Thyroid gland (tissue), 4 donors: ENCODE data around the gene EIF4E3. TPM values are rescaled to one million over a fixed set of nuclear protein-coding genes. Genes with fewer than 3 reads are reported as not detected.

ENCODE experiments used
- DNase-seq, 2 donors: peaks; one replicate each; pipeline ENCODE4 v3.0.0-alpha.2; 2019
- H3K27ac ChIP-seq, 3 donors: fragments of 200-600 bp; sonication (generic); 1 replicate in 2 of 3; 2 replicates in 1 of 3; pipeline ENCODE4 v1.5.1; 2016 to 2019; ENCODE audit warnings: mild to moderate bottlenecking in 1 of 3, moderate library complexity in 1 of 3
- H3K27me3 ChIP-seq: fragments of 200-600 bp; sonication (generic); one replicate; pipeline ENCODE4 v1.5.1; 2019
- H3K36me3 ChIP-seq, 2 donors: fragments of 200-600 bp; sonication (generic); one replicate each; pipeline ENCODE4 v1.5.1; 2016 to 2019
- H3K4me1 ChIP-seq, 2 donors: fragments of 200-600 bp; sonication (generic); one replicate each; pipeline ENCODE4 v1.5.1; 2017 to 2019
- H3K4me3 ChIP-seq, 3 donors: fragments of 200-600 bp; sonication (generic); replicated peaks in 1 of 3; 1 replicate in 2 of 3; 2 replicates in 1 of 3; pipeline ENCODE4 v1.5.1; 2016; ENCODE audit warnings: mild to moderate bottlenecking in 1 of 3
- H3K9me3 ChIP-seq: fragments of 200-600 bp; sonication (generic); one replicate; pipeline ENCODE4 v1.5.1; 2017
- CTCF ChIP-seq, 6 experiments: fragments of 200-600 bp in 3 of 6; fragments of 450-650 bp in 3 of 6; sonication (generic) in 3 of 6; IDR thresholded peaks; one replicate each; pipeline ENCODE4 v1.5.1; 2016 to 2019; ENCODE audit warnings: antibody characterized with exemption in 6 of 6, mild to moderate bottlenecking in 2 of 6, inconsistent platforms in 1 of 6, moderate library complexity in 1 of 6
- POLR2A ChIP-seq, 2 donors: fragments of 450-650 bp; IDR thresholded peaks; one replicate each; pipeline ENCODE4 v1.6.1; 2017; ENCODE audit warnings: antibody characterized with exemption in 2 of 2, mild to moderate bottlenecking in 2 of 2, moderate library complexity in 1 of 2
- WGBS, 2 donors: methylation state at CpG; one replicate each; pipeline ENCODE4 v1.1.5; 2017; 5-methylcytosine and 5-hydroxymethylcytosine counted together
- intact Hi-C: fragments of 100-400 bp; cut with DNase I; formaldehyde crosslinking; loops from one replicate; pipeline ENCODE4 v1.15.1; 2023
- total RNA-seq, 4 donors: library from RNA; depleted of rRNA; stranded (reverse); fragments of >200 nt; gene quantifications; one replicate each; pipeline ENCODE4 v1.2.3, GENCODE V29; 2016

Gene EIF4E3
- total RNA-seq, 4 donors from 2014 or later, result 18.4 to 26.6 (median 26.0) TPM

- Histone ChIP-seq H3K27ac (no peak overlapping the region), H3K4me3 (no peak overlapping the region), H3K36me3 (no peaks in the 10 kb centered on the region), H3K27me3 (no peaks in the 10 kb centered on the region), H3K4me1 (peaks cover 6 to 19% of the 10 kb centered on the region in 2 donors), H3K9me3 (no peaks in the 10 kb centered on the region)
- intact Hi-C loops, result loop anchor here (2.0 kb wide), 1 partner anchor 1103 kb away; no protein-coding TSS in a partner anchor
- WGBS, 2 donors, result 82 to 83% methylated on average over 6 of the region's 6 CpGs
- TF ChIP-seq POLR2A (IDR thresholded peaks at IDR 0.05) (no peak), CTCF (IDR thresholded peaks at IDR 0.05) (no peak)
- no peak for DNase-seq
These were observed 71.8 kb downstream of the EIF4E3 start for GRCh38 chr3:71653414-71653807.

DNA sequence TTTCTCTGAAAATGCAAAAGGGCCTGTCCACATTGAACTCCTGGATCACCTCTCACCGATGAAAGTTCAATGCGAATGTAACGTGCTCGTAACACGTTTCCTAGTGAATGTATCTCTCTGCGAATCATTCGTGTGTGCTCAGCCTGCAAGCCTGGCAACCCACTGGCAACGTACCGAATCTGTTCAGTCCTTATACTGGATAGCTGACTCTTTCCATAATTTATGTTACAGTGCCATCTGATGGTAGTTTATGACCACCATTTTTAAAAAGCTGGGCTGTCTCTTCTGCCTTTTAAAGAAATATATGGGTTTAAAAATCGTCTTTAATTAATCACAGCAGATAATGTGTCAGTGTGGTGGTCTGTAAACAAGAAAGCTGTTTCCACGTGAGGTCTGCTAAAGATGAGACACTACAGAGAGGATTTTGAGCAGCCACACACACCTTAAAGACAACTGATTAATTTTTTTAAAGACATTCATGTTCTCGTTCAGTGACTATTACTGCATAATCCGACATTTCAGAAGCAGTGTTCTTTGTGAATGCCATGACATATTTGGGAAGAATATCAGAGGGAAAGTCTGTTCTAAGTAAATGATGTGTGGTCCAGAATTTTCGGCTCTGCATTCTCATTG, 72.3 kb downstream of the EIF4E3 start:
- WGBS, 2 donors, result 26 to 28% methylated on average over 14 of the region's 14 CpGs
- Histone ChIP-seq H3K27ac (no peak overlapping the region), H3K9me3 (no peaks in the 10 kb centered on the region), H3K4me3 (no peak overlapping the region), H3K36me3 (no peaks in the 10 kb centered on the region), H3K4me1 (peaks cover 5 to 14% of the 10 kb centered on the region in 2 donors), H3K27me3 (no peaks in the 10 kb centered on the region)
- peak in 5 of 6 experiments; percentile 12 to 69 (median 52) for TF ChIP-seq CTCF (IDR thresholded peaks at IDR 0.05)
- no peak for TF ChIP-seq POLR2A (IDR thresholded peaks at IDR 0.05)
- intact Hi-C loops, result loop anchor here (2.0 kb wide), 1 partner anchor 1102 kb away; no protein-coding TSS in a partner anchor
- DNase-seq, result peak; percentile 60 to 61

DNA sequence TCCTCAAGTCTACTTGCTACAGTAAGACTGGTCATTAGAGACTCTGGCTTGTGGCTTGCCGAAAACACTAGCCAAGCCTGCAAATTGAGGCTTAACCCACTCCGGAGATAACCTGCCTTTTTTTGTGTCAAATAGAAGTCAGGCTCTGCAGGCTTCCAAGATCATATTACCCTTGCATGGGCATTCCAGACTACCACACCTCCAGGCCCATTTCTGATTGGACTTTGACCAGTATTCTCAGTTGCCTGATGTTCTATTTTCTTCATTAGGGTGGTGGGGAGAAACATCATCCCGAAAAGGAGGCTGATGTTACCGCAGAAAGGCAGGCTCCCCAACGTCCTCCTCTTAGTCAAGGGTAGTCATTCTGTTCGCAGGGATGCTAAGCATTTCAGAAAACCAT, 73.6 kb downstream of the EIF4E3 start:
- Histone ChIP-seq H3K4me3 (no peak overlapping the region), H3K36me3 (no peaks in the 10 kb centered on the region), H3K27ac (no peak overlapping the region), H3K27me3 (no peaks in the 10 kb centered on the region), H3K9me3 (no peaks in the 10 kb centered on the region), H3K4me1 (peaks cover 0 to 4% of the 10 kb centered on the region in 2 donors)
- DNase-seq, result no peak
- 78 to 98% methylated on average over 6 of the region's 6 CpGs for WGBS, 2 donors
- intact Hi-C loops, result loop anchor here (2.0 kb wide), 1 partner anchor 1101 kb away; no protein-coding TSS in a partner anchor
- no peak for TF ChIP-seq POLR2A (IDR thresholded peaks at IDR 0.05)
- no peak for TF ChIP-seq CTCF (IDR thresholded peaks at IDR 0.05)

- Histone ChIP-seq H3K4me1 (peaks cover 0 to 4% of the 10 kb centered on the region in 2 donors), H3K9me3 (no peaks in the 10 kb centered on the region), H3K36me3 (no peaks in the 10 kb centered on the region), H3K27me3 (no peaks in the 10 kb centered on the region), H3K4me3 (no peak overlapping the region), H3K27ac (no peak overlapping the region)
- no peak for DNase-seq
- TF ChIP-seq CTCF (IDR thresholded peaks at IDR 0.05) (no peak), POLR2A (IDR thresholded peaks at IDR 0.05) (no peak)
- intact Hi-C loops, result no loop called here
- WGBS, 2 donors, result 93 to 98% methylated on average over 5 of the region's 5 CpGs
These were observed 74.8 kb downstream of the EIF4E3 start for GRCh38 chr3:71650372-71650771.

DNA sequence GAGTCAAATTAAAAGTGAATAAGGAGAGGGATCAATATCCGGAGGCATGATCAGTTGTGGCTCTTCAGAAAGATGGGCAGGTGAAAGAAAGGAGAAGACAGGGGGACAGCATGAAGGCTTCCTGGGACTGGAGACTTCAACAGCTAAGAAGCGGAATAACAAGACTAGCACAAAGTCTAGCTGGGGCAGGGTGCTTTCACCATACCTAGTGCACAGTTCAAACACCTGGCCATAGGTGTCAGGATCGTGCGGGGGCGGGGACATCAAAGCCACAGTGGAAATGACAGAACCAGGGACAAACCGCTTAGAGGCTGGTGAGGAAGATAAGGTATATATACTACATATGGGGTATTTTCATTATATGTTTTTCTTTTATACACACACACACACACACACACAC, 75.4 kb downstream of the EIF4E3 start:
- intact Hi-C loops, result no loop called here
- TF ChIP-seq POLR2A (IDR thresholded peaks at IDR 0.05), result no peak
- no peak for TF ChIP-seq CTCF (IDR thresholded peaks at IDR 0.05)
- H3K4me3 ChIP-seq, result no peak overlapping the region
- no peaks in the 10 kb centered on the region for H3K27me3 ChIP-seq
- no peak for DNase-seq
- H3K4me1 ChIP-seq, result peaks cover 0 to 4% of the 10 kb centered on the region in 2 donors
- no peaks in the 10 kb centered on the region for H3K9me3 ChIP-seq
- no peaks in the 10 kb centered on the region for H3K36me3 ChIP-seq
- no peak overlapping the region for H3K27ac ChIP-seq
- WGBS, 2 donors, result 79 to 87% methylated on average over 6 of the region's 6 CpGs
